Measurements from ENCODE around the gene OR4C3.
"Not testable (repeated sequence)": the region's sequence is repeated elsewhere in the genome, so short reads cannot be mapped to it uniquely, and the experiment has no call there.

The OR4C3 gene

DNA sequence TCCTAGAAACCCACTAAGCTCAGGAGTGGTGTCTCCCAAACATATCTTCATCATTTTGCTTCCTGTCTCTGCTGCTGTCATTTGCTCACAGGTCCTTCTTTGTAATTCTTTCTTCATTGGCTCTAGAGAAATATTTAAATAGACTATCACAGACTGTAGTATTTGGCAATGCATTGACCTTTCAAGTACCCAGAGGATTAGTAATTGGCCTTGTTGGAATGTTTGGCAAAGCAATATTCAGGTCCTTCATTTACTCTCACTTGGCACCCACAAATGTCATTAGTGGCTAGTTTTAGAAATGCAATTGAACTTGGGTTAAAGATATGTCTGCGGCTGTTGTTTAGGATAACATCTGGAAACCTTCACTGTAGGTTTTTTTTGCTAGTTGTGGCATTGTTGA, 30.0 kb downstream of the OR4C3 start:
- no peak for DNase-seq (ENCODE audit: low read depth)
- TF ChIP-seq, protein P1, sequence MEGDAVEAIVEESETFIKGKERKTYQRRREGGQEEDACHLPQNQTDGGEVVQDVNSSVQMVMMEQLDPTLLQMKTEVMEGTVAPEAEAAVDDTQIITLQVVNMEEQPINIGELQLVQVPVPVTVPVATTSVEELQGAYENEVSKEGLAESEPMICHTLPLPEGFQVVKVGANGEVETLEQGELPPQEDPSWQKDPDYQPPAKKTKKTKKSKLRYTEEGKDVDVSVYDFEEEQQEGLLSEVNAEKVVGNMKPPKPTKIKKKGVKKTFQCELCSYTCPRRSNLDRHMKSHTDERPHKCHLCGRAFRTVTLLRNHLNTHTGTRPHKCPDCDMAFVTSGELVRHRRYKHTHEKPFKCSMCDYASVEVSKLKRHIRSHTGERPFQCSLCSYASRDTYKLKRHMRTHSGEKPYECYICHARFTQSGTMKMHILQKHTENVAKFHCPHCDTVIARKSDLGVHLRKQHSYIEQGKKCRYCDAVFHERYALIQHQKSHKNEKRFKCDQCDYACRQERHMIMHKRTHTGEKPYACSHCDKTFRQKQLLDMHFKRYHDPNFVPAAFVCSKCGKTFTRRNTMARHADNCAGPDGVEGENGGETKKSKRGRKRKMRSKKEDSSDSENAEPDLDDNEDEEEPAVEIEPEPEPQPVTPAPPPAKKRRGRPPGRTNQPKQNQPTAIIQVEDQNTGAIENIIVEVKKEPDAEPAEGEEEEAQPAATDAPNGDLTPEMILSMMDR (IDR thresholded peaks at IDR 0.05; ENCODE audit: control insufficient read depth, insufficient read depth, low read depth, low read length, missing control alignments), result no peak
- no peak overlapping the region for H3K4me3 ChIP-seq (ENCODE audit: control insufficient read depth, low read depth, low read length)

DNA sequence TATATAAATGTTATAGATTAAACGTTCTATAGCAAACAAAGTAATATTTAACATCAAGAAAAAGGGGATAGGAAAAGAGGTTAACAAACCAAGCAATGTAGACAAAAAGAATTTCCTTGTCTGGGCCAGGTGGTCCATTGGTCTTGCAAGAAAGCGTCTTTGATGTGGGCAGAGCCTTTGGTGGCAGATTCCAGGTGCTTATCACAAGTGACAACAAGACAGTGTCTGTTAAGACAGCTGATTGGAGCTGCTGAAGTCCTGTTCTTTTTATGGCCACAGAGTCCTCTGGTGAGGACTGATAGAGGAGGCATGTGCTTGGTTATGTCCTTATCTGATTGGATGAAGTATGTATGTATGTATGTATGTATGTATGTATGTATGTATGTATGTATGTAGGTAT, 36.6 kb downstream of the OR4C3 start:
- H3K4me3 ChIP-seq (ENCODE audit: control insufficient read depth, low read depth, low read length); DNase-seq (ENCODE audit: low read depth): not testable (repeated sequence)

DNA sequence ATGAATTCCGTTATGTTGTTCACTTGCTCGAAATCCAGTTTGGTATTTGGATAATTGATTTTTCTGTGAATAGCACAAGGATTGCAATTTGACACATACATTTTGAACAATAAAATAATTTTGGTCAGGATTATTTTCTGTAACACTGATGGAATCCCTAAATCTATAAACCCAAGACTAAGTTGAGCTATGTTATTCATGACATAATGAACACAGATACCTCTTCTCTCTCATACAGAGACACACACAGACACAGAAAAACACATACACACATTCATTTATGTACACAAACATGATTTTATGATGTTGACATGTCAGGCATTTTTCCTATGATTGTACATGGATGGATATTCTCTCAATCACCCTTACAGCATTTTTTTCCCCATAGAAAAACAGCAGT, 41.6 kb downstream of the OR4C3 start, which contains the start of gene OR4C5:
OR4C5 (minus strand) TSS at position 101 of the 400 bp plus-strand sequence; CDS start at position 101, 0 bp downstream.
- no peak within 1 kb of the TSS for H3K4me3 ChIP-seq (ENCODE audit: control insufficient read depth, low read depth, low read length)
- DNase-seq (ENCODE audit: low read depth), result no peak
- TF ChIP-seq, protein P1 (IDR thresholded peaks at IDR 0.05; ENCODE audit: control insufficient read depth, insufficient read depth, low read depth, low read length, missing control alignments), result no peak
